Measurements from ENCODE around the gene IFIT1.
"Not testable (repeated sequence)": the region's sequence is repeated elsewhere in the genome, so short reads cannot be mapped to it uniquely, and the experiment has no call there.

IFIT1 gene

GRCh38 chr10:89391907-89392756 is at the start of gene IFIT1:
Gene IFIT1, plus strand, starts transcription at chr10:89392623. Its CDS starts 90 bp downstream, at chr10:89392713.
- peak; percentile 39 for DNase-seq

GRCh38 chr10:89343089-89343767 is 49.2 kb upstream of the IFIT1 start:
- no peak for DNase-seq

GRCh38 chr10:89344156-89344555 is 48.3 kb upstream of the IFIT1 start:
- DNase-seq: no peak

- DNase-seq: no peak
Observed at GRCh38 chr10:89345367-89346000, 46.9 kb upstream of the IFIT1 start.

- no peak for DNase-seq
Observed at GRCh38 chr10:89346405-89347254, 45.8 kb upstream of the IFIT1 start.

GRCh38 chr10:89347701-89348457 is 44.5 kb upstream of the IFIT1 start:
- no peak for DNase-seq

- DNase-seq: no peak
Observed at GRCh38 chr10:89348481-89348880, 43.9 kb upstream of the IFIT1 start.

GRCh38 chr10:89348975-89349374 is 43.4 kb upstream of the IFIT1 start:
- DNase-seq: no peak

- not testable (repeated sequence) for DNase-seq
Observed at GRCh38 chr10:89350631-89351315, 41.6 kb upstream of the IFIT1 start.

GRCh38 chr10:89351412-89351779 is 41.0 kb upstream of the IFIT1 start:
- DNase-seq: no peak

GRCh38 chr10:89351780-89352597 is 40.4 kb upstream of the IFIT1 start:
- no peak for DNase-seq

- DNase-seq: no peak
Observed at GRCh38 chr10:89352802-89353201, 39.6 kb upstream of the IFIT1 start.

GRCh38 chr10:89355394-89355931 is 37.0 kb upstream of the IFIT1 start:
- DNase-seq: no peak

GRCh38 chr10:89357096-89357495 is 35.3 kb upstream of the IFIT1 start:
- DNase-seq: no peak

GRCh38 chr10:89357975-89358374 is 34.4 kb upstream of the IFIT1 start:
- DNase-seq: no peak

- DNase-seq: peak; percentile 59
Observed at GRCh38 chr10:89360157-89360556, 32.3 kb upstream of the IFIT1 start.

GRCh38 chr10:89362929-89363328 is 29.5 kb upstream of the IFIT1 start:
- DNase-seq: no peak

- no peak for DNase-seq
Observed at GRCh38 chr10:89363729-89364442, 28.5 kb upstream of the IFIT1 start.

GRCh38 chr10:89364531-89364930 is 27.9 kb upstream of the IFIT1 start:
- no peak for DNase-seq

GRCh38 chr10:89367529-89367928 is 24.9 kb upstream of the IFIT1 start:
- peak; percentile 50 for DNase-seq
